ENCODE results near the gene B4GALT3.

DNA sequence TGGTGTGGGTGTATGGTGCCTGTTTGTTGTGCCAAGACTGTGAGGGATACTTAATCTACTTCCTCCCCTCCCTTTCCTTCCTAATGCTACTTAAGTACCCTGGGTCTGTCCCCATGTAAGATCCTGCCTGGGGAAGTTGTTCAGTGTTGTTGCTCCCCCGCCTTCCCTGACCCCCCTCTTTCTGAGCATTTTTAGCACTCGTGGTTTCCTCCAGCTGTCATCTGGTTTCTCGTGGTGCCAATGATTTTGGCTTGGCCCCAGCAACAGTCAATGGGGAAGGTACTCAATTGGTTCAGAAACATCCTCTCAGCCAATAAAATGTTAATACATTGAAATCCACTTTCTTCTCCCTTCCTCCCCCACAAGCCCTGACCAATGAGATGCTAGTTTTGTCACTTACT is 8.0 kb upstream of the B4GALT3 start:
- TF ChIP-seq FOXM1 (IDR thresholded peaks at IDR 0.05; ENCODE audit: borderline replicate concordance, low read depth): no peak
- TF ChIP-seq YY1 (IDR thresholded peaks at IDR 0.05; ENCODE audit: low read depth): no peak
- no peak for TF ChIP-seq ZBTB7A (IDR thresholded peaks at IDR 0.05; ENCODE audit: low read depth)
- TF ChIP-seq, protein P1, sequence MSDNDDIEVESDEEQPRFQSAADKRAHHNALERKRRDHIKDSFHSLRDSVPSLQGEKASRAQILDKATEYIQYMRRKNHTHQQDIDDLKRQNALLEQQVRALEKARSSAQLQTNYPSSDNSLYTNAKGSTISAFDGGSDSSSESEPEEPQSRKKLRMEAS (IDR thresholded peaks at IDR 0.05): no peak

Data from Ishikawa (cell line).